ENCODE data around the gene FBXL3. TPM values are rescaled to one million over a fixed set of nuclear protein-coding genes. Genes with fewer than 3 reads are reported as not detected.

Gene FBXL3
- total RNA-seq, 1 experiment from 2014 or later = 29.2 TPM

- TF ChIP-seq CTCF (conservative IDR thresholded peaks at IDR 0.05; ENCODE audit: low read depth, low read length) = no peak
- no peak for TF ChIP-seq EZH2 (IDR thresholded peaks at IDR 0.05; ENCODE audit: borderline replicate concordance, low read depth, low read length, poor library complexity, severe bottlenecking)
- ChIA-PET POLR2A (ENCODE audit: low non-redundant PET) (no interaction called here), CTCF (no interaction called here)
- intact Hi-C loops (cut with micrococcal nuclease; ENCODE audit: unreplicated experiment) = loop anchor here (5.0 to 10.0 kb wide), 3 partner anchors 295 to 535 kb away; partner anchors contain the start of gene MYCBP2
- no peak overlapping the region for H3K27ac ChIP-seq (ENCODE audit: low read depth, low read length, poor library complexity, severe bottlenecking)
- H3K27me3 ChIP-seq (replicated peaks; ENCODE audit: insufficient read depth, low read depth, low read length, poor library complexity) = no peaks in the 10 kb centered on the region
- BruUV-seq (replicated peaks) = no TSS peak
- no peaks in the 10 kb centered on the region for H3K36me3 ChIP-seq (ENCODE audit: insufficient read depth, low read length, poor library complexity, severe bottlenecking)
- peaks cover 4% of the 10 kb centered on the region for H3K4me1 ChIP-seq (ENCODE audit: insufficient read depth, low read length, poor library complexity, severe bottlenecking)
- no peak overlapping the region for H3K4me3 ChIP-seq (ENCODE audit: low read depth, low read length, poor library complexity, severe bottlenecking)
- H3K9me3 ChIP-seq (ENCODE audit: low read depth, low read length, poor library complexity, severe bottlenecking) = no peaks in the 10 kb centered on the region
- no peak for DNase-seq (ENCODE audit: low spot score)
These were observed 2.5 kb upstream of the FBXL3 start for GRCh38 chr13:77029436-77029835.

GRCh38 chr13:77028202-77028601 lies 1.2 kb upstream of the FBXL3 start:
- H3K4me3 ChIP-seq (ENCODE audit: low read depth, low read length, poor library complexity, severe bottlenecking) = no peak overlapping the region
- peaks cover 9% of the 10 kb centered on the region for H3K4me1 ChIP-seq (ENCODE audit: insufficient read depth, low read length, poor library complexity, severe bottlenecking)
- intact Hi-C loops (cut with micrococcal nuclease; ENCODE audit: unreplicated experiment) = loop anchor here (5.0 to 10.0 kb wide), 3 partner anchors 297 to 537 kb away; partner anchors contain the start of gene MYCBP2
- H3K27me3 ChIP-seq (replicated peaks; ENCODE audit: insufficient read depth, low read depth, low read length, poor library complexity) = no peaks in the 10 kb centered on the region
- no peak for DNase-seq (ENCODE audit: low spot score)
- no peak overlapping the region for H3K27ac ChIP-seq (ENCODE audit: low read depth, low read length, poor library complexity, severe bottlenecking)
- no peaks in the 10 kb centered on the region for H3K9me3 ChIP-seq (ENCODE audit: low read depth, low read length, poor library complexity, severe bottlenecking)
- no TSS peak for BruUV-seq (replicated peaks)
- POLR2A ChIA-PET (ENCODE audit: low non-redundant PET) = no interaction called here
- no peaks in the 10 kb centered on the region for H3K36me3 ChIP-seq (ENCODE audit: insufficient read depth, low read length, poor library complexity, severe bottlenecking)
- TF ChIP-seq EZH2 (IDR thresholded peaks at IDR 0.05; ENCODE audit: borderline replicate concordance, low read depth, low read length, poor library complexity, severe bottlenecking) = no peak
- TF ChIP-seq CTCF (conservative IDR thresholded peaks at IDR 0.05; ENCODE audit: low read depth, low read length) = no peak
- CTCF ChIA-PET = no interaction called here

GRCh38 chr13:77026255-77026860 lies 601 bp downstream of the FBXL3 start:
- H3K4me3 ChIP-seq (ENCODE audit: low read depth, low read length, poor library complexity, severe bottlenecking) = peak overlapping the region; percentile 87
- no TSS peak for BruUV-seq (replicated peaks)
- H3K36me3 ChIP-seq (ENCODE audit: insufficient read depth, low read length, poor library complexity, severe bottlenecking) = peaks cover 2% of the 10 kb centered on the region
- CTCF ChIA-PET = interaction anchor here (0.6 kb wide), 1 partner anchor 449 kb away, joined by 4 read pairs; no protein-coding TSS in a partner anchor
- intact Hi-C loops (cut with micrococcal nuclease; ENCODE audit: unreplicated experiment) = loop anchor here (5.0 to 10.0 kb wide), 3 partner anchors 298 to 538 kb away; partner anchors contain the start of gene MYCBP2
- no peak for TF ChIP-seq EZH2 (IDR thresholded peaks at IDR 0.05; ENCODE audit: borderline replicate concordance, low read depth, low read length, poor library complexity, severe bottlenecking)
- TF ChIP-seq CTCF (conservative IDR thresholded peaks at IDR 0.05; ENCODE audit: low read depth, low read length) = no peak
- H3K4me1 ChIP-seq (ENCODE audit: insufficient read depth, low read length, poor library complexity, severe bottlenecking) = peaks cover 15% of the 10 kb centered on the region
- H3K27ac ChIP-seq (ENCODE audit: low read depth, low read length, poor library complexity, severe bottlenecking) = peak overlapping the region; percentile 92
- POLR2A ChIA-PET (ENCODE audit: low non-redundant PET) = interaction anchor here (0.5 kb wide), 1 partner anchor 32 kb away, joined by 18 read pairs; no protein-coding TSS in a partner anchor
- H3K9me3 ChIP-seq (ENCODE audit: low read depth, low read length, poor library complexity, severe bottlenecking) = no peaks in the 10 kb centered on the region
- peak; percentile 77 for DNase-seq (ENCODE audit: low spot score)
- H3K27me3 ChIP-seq (replicated peaks; ENCODE audit: insufficient read depth, low read depth, low read length, poor library complexity) = no peaks in the 10 kb centered on the region
